ENCODE results near the gene ESR1. TPM values are rescaled to one million over a fixed set of nuclear protein-coding genes. Genes with fewer than 3 reads are reported as not detected.

The ESR1 gene
- total RNA-seq, 1 experiment from 2014 or later: 0.98 TPM

GRCh38 chr6:152089992-152090391 is 282.5 kb downstream of the ESR1 start:
- no peak for DNase-seq (ENCODE audit: low spot score)
- Mint-ChIP-seq H3K36me3 (no peaks in the 10 kb centered on the region), H3K27me3 (ENCODE audit: low read depth) (no peaks in the 10 kb centered on the region), H3K27ac (no peak overlapping the region), H3K9me3 (peaks cover 4% of the 10 kb centered on the region; the same call in 1 of the 2 replicates), H3K4me3 (no peak overlapping the region), H3K4me1 (peaks cover 15% of the 10 kb centered on the region)
- no peak for TF ChIP-seq GABPB1 (CRISPR knock-in tag; IDR thresholded peaks at IDR 0.05)
- no peak for TF ChIP-seq AR (CRISPR knock-in tag; IDR thresholded peaks at IDR 0.05)
- no peak for TF ChIP-seq ARID4B (CRISPR knock-in tag; IDR thresholded peaks at IDR 0.05; ENCODE audit: borderline replicate concordance)
- no peak for TF ChIP-seq ZNF317 (CRISPR knock-in tag; IDR thresholded peaks at IDR 0.05; ENCODE audit: borderline replicate concordance, low read depth)
- no peak for TF ChIP-seq ZBTB43 (CRISPR knock-in tag; IDR thresholded peaks at IDR 0.05)
- no peak for TF ChIP-seq ZBTB21 (CRISPR knock-in tag; IDR thresholded peaks at IDR 0.05; ENCODE audit: borderline replicate concordance)
- no peak for TF ChIP-seq ZNF121 (CRISPR knock-in tag; IDR thresholded peaks at IDR 0.05)
- POLR2A ChIA-PET: no interaction called here
- CTCF ChIA-PET: no interaction called here
- no peak for ATAC-seq

- H3K36me3 Mint-ChIP-seq: no peaks in the 10 kb centered on the region
- peaks cover 4% of the 10 kb centered on the region; the same call in 1 of the 2 replicates for H3K9me3 Mint-ChIP-seq
- no peak overlapping the region for H3K4me3 Mint-ChIP-seq
- H3K27me3 Mint-ChIP-seq (ENCODE audit: low read depth): no peaks in the 10 kb centered on the region
- ATAC-seq (no peak), DNase-seq (ENCODE audit: low spot score) (no peak)
- POLR2A ChIA-PET: no interaction called here
- H3K27ac Mint-ChIP-seq: no peak overlapping the region
- peaks cover 19% of the 10 kb centered on the region for H3K4me1 Mint-ChIP-seq
- TF ChIP-seq ZNF219 (CRISPR knock-in tag; IDR thresholded peaks at IDR 0.05; ENCODE audit: borderline replicate concordance) (no peak), NFATC4 (CRISPR knock-in tag; IDR thresholded peaks at IDR 0.05) (no peak)
- CTCF ChIA-PET: interaction anchor here (1.0 kb wide), 1 partner anchor 12 kb away, joined by 5 read pairs; no protein-coding TSS in a partner anchor
Measured at GRCh38 chr6:152091201-152091600, 283.7 kb downstream of the ESR1 start.

GRCh38 chr6:152091851-152092341 is 284.4 kb downstream of the ESR1 start:
- Mint-ChIP-seq H3K27ac (no peak overlapping the region), H3K27me3 (ENCODE audit: low read depth) (no peaks in the 10 kb centered on the region), H3K4me1 (peaks cover 19% of the 10 kb centered on the region), H3K9me3 (peaks cover 4% of the 10 kb centered on the region; the same call in 1 of the 2 replicates), H3K4me3 (no peak overlapping the region), H3K36me3 (no peaks in the 10 kb centered on the region)
- ATAC-seq (no peak), DNase-seq (ENCODE audit: low spot score) (no peak)
- ChIA-PET POLR2A (no interaction called here), CTCF (interaction anchor here (1.0 to 1.2 kb wide), 2 partner anchors 13 to 33 kb away, joined by 4 to 5 read pairs; no protein-coding TSS in a partner anchor)
- TF ChIP-seq TCF7 (CRISPR knock-in tag; IDR thresholded peaks at IDR 0.05; ENCODE audit: low read depth): no peak
- no peak for TF ChIP-seq ELF4 (CRISPR knock-in tag; IDR thresholded peaks at IDR 0.05; ENCODE audit: low read depth)
- no peak for TF ChIP-seq SMAD4 (CRISPR knock-in tag; IDR thresholded peaks at IDR 0.05)
- TF ChIP-seq MLX (CRISPR knock-in tag; IDR thresholded peaks at IDR 0.05): no peak
- TF ChIP-seq ZNF219 (CRISPR knock-in tag; IDR thresholded peaks at IDR 0.05; ENCODE audit: borderline replicate concordance): no peak
- TF ChIP-seq E2F4 (CRISPR knock-in tag; IDR thresholded peaks at IDR 0.05; ENCODE audit: borderline replicate concordance, low read depth): no peak
- TF ChIP-seq ZNF425 (CRISPR knock-in tag; conservative IDR thresholded peaks at IDR 0.05): no peak
- TF ChIP-seq NR3C1 (CRISPR knock-in tag; conservative IDR thresholded peaks at IDR 0.05; ENCODE audit: low read depth): no peak
- TF ChIP-seq NR1H2 (CRISPR knock-in tag; IDR thresholded peaks at IDR 0.05): no peak
